DND-41 (cell line): ENCODE data around the gene PRKAG2.

ENCODE experiments used
- ATAC-seq: fragments of 200-7000 bp; cut with Tn5 transposase; 3 replicates; pipeline ENCODE4 v1.9.1; 2021; ENCODE audit warnings: low read depth; ENCODE audit not compliant: insufficient read depth
- DNase-seq: peaks from one replicate; pipeline ENCODE4 v3.0.0-alpha.2; 2020
- H2AFZ ChIP-seq: 2 replicates; pipeline ENCODE4 v1.6.0; 2012; ENCODE audit warnings: low read depth, low read length
- H3K27ac ChIP-seq: 2 replicates; pipeline ENCODE4 v1.5.1; 2012; ENCODE audit warnings: low read length, inconsistent platforms
- H3K27me3 ChIP-seq: fragments of 200-600 bp; sonication (generic); 2 replicates; pipeline ENCODE4 v1.6.0; 2012; ENCODE audit warnings: low read length, mild to moderate bottlenecking, inconsistent platforms; ENCODE audit not compliant: insufficient read depth, poor library complexity
- H3K36me3 ChIP-seq: 2 replicates; pipeline ENCODE4 v1.5.1; 2012; ENCODE audit warnings: low read length, inconsistent platforms; ENCODE audit not compliant: insufficient read depth
- H3K4me1 ChIP-seq: 2 replicates; pipeline ENCODE4 v1.5.1; 2012; ENCODE audit warnings: mild to moderate bottlenecking, low read length; ENCODE audit not compliant: insufficient read depth
- H3K4me2 ChIP-seq: 2 replicates; pipeline ENCODE4 v1.6.0; 2012; ENCODE audit warnings: mild to moderate bottlenecking, moderate library complexity, low read length, inconsistent platforms; ENCODE audit not compliant: insufficient read depth
- H3K4me3 ChIP-seq, 2 experiments: fragments of 200-600 bp in 1 of 2; shearing (Covaris generic) in 1 of 2; 2 replicates each; pipeline ENCODE4 v1.5.1; 2012 to 2016; ENCODE audit warnings: inconsistent platforms in 2 of 2, low read length in 2 of 2, mild to moderate bottlenecking in 2 of 2, low read depth in 1 of 2, moderate library complexity in 1 of 2
- H3K79me2 ChIP-seq: 2 replicates; pipeline ENCODE4 v1.6.0; 2012; ENCODE audit warnings: low read length, inconsistent platforms; ENCODE audit not compliant: insufficient read depth
- H3K9ac ChIP-seq: 2 replicates; pipeline ENCODE4 v1.6.0; 2012; ENCODE audit warnings: low read depth, mild to moderate bottlenecking, inconsistent platforms, low read length, moderate library complexity
- H3K9me3 ChIP-seq: 2 replicates; pipeline ENCODE4 v1.5.1; 2012; ENCODE audit warnings: low read length, moderate library complexity, mild to moderate bottlenecking, inconsistent platforms; ENCODE audit not compliant: insufficient read depth, severe bottlenecking
- H4K20me1 ChIP-seq: 2 replicates; pipeline ENCODE4 v1.6.0; 2012; ENCODE audit warnings: low read length; ENCODE audit not compliant: insufficient read depth
- EZH2 ChIP-seq: IDR thresholded peaks from 3 replicates; pipeline ENCODE4 v1.6.1; 2012; ENCODE audit warnings: borderline replicate concordance, low read depth, mild to moderate bottlenecking, moderate library complexity, low read length, inconsistent platforms; ENCODE audit not compliant: severe bottlenecking
- TF ChIP-seq, protein P1 (sequence below): IDR thresholded peaks from 2 replicates; pipeline ENCODE4 v1.5.1; 2012; ENCODE audit warnings: borderline replicate concordance, low read length, moderate library complexity, mild to moderate bottlenecking; ENCODE audit not compliant: poor library complexity, severe bottlenecking; ENCODE audit errors: extremely low read depth

Gene PRKAG2

DNA sequence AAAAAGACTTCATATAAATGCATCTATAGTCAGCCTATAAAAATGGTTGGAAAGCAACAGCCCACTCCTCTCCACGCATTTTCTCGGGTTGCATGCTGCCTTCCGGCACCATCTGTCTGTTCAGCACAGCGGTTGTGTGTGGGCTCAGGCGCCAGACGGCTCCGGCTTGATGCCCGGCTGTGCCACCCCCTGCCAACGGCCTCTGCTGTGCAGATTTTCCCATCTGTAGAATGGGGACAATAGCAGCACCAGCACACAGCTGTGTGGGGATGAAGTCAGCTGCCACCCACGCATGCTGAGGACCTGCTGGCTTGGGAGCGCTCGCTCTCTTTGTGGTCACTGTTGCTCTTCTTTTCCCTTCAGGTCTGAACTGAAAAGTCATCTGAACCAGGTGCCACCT lies 19.5 kb downstream of the PRKAG2 start:
- Histone ChIP-seq H3K27ac (no peak overlapping the region), H3K9me3 (no peaks in the 10 kb centered on the region), H3K4me1 (no peaks in the 10 kb centered on the region), H3K9ac (no peak overlapping the region), H3K36me3 (no peaks in the 10 kb centered on the region), H2AFZ (no peak overlapping the region), H3K4me2 (no peak overlapping the region), H3K4me3 (no peak overlapping the region), H3K79me2 (no peaks in the 10 kb centered on the region), H4K20me1 (no peaks in the 10 kb centered on the region; the same call in 1 of the 2 replicates), H3K27me3 (peaks cover 5% of the 10 kb centered on the region)
- ATAC-seq (no peak), DNase-seq (no peak)
- TF ChIP-seq, protein P1, sequence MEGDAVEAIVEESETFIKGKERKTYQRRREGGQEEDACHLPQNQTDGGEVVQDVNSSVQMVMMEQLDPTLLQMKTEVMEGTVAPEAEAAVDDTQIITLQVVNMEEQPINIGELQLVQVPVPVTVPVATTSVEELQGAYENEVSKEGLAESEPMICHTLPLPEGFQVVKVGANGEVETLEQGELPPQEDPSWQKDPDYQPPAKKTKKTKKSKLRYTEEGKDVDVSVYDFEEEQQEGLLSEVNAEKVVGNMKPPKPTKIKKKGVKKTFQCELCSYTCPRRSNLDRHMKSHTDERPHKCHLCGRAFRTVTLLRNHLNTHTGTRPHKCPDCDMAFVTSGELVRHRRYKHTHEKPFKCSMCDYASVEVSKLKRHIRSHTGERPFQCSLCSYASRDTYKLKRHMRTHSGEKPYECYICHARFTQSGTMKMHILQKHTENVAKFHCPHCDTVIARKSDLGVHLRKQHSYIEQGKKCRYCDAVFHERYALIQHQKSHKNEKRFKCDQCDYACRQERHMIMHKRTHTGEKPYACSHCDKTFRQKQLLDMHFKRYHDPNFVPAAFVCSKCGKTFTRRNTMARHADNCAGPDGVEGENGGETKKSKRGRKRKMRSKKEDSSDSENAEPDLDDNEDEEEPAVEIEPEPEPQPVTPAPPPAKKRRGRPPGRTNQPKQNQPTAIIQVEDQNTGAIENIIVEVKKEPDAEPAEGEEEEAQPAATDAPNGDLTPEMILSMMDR, result no peak
- no peak for TF ChIP-seq EZH2

DNA sequence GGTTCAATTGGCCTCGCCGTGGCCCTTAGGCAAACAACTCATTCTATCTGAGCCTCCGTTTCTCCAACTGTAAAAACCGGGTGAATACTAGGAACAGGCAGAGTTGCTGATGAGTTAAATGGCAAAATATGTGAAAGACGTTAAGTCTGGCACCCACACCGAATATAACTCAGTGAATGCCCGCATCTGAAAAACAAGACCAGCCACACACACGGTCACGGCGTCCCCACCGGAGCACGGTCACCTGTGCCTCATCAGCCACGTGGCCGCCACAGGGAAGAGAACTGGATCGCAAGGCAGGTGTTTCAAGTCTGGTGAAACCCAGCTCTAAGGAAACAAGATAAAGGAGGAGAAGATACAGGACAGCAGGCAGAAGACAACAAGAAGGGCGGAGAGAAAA lies 20.4 kb downstream of the PRKAG2 start:
- H3K36me3 ChIP-seq, result no peaks in the 10 kb centered on the region
- no peak overlapping the region for H3K9ac ChIP-seq
- TF ChIP-seq, protein P1, result no peak
- TF ChIP-seq EZH2, result no peak
- no peak for DNase-seq
- ATAC-seq, result no peak
- H3K9me3 ChIP-seq, result no peaks in the 10 kb centered on the region
- peaks cover 5% of the 10 kb centered on the region for H3K27me3 ChIP-seq
- H3K79me2 ChIP-seq, result no peaks in the 10 kb centered on the region
- no peaks in the 10 kb centered on the region; the same call in 1 of the 2 replicates for H4K20me1 ChIP-seq
- H3K4me1 ChIP-seq, result no peaks in the 10 kb centered on the region
- no peak overlapping the region for H3K27ac ChIP-seq
- H3K4me3 ChIP-seq, result no peak overlapping the region
- H2AFZ ChIP-seq, result no peak overlapping the region
- H3K4me2 ChIP-seq, result no peak overlapping the region

DNA sequence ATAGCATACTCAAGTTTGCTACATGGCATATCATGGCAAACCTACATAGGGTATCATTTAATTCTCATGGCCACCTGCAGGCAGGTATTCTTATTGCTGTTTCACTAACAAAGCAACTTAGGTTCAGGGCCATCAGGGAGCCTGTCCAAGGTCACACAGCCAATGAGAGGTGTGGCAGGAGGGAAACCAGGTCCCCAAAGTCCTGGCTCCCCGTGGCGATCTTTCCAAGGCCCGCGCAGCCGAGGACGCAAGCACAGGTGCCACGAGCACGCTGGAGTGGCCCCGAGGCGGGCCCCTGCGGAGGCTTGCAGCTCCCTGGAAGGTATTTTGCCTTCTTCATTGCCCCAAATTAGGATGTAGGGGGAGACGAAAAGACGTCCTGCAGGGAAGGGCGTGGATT lies 20.8 kb downstream of the PRKAG2 start:
- no peaks in the 10 kb centered on the region for H3K79me2 ChIP-seq
- no peaks in the 10 kb centered on the region for H3K9me3 ChIP-seq
- no peak overlapping the region for H3K27ac ChIP-seq
- DNase-seq (no peak), ATAC-seq (no peak)
- no peak overlapping the region for H2AFZ ChIP-seq
- no peaks in the 10 kb centered on the region for H3K4me1 ChIP-seq
- H3K4me3 ChIP-seq, result no peak overlapping the region
- no peak overlapping the region for H3K4me2 ChIP-seq
- H3K36me3 ChIP-seq, result no peaks in the 10 kb centered on the region
- no peaks in the 10 kb centered on the region; the same call in 1 of the 2 replicates for H4K20me1 ChIP-seq
- TF ChIP-seq EZH2, result no peak
- TF ChIP-seq, protein P1, result no peak
- H3K9ac ChIP-seq, result no peak overlapping the region
- H3K27me3 ChIP-seq, result peaks cover 7% of the 10 kb centered on the region

DNA sequence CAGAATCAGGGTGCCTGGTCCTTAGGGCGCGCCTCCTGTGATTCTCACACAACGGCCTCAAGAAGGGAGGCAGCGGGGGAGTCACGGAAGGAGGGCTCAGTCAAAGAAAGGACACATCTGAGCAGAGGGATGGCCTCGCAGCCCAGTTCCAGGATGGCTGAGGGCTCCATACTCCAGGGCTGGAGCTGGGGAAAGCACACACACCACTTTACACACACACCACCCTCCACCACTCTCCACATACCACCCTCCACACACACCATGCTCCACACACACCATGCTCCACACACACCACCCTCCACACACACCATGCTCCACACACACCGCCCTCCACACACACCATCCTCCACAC lies 22.2 kb downstream of the PRKAG2 start:
- ATAC-seq, result no peak
- no peak for DNase-seq
- peaks cover 12% of the 10 kb centered on the region for H3K27me3 ChIP-seq

More for the DNA sequence above, 22.2 kb downstream of the PRKAG2 start:
- Histone ChIP-seq H3K4me2 (no peak overlapping the region), H3K79me2 (no peaks in the 10 kb centered on the region), H3K4me3 (no peak overlapping the region), H2AFZ (no peak overlapping the region), H3K36me3 (no peaks in the 10 kb centered on the region), H3K4me1 (no peaks in the 10 kb centered on the region), H3K27ac (no peak overlapping the region), H4K20me1 (no peaks in the 10 kb centered on the region; the same call in 1 of the 2 replicates), H3K9me3 (no peaks in the 10 kb centered on the region), H3K9ac (no peak overlapping the region)
- TF ChIP-seq EZH2, result no peak
- TF ChIP-seq, protein P1, result no peak
